PC-3 (cell line): ENCODE data around the gene PIAS2. TPM values are rescaled to one million over a fixed set of nuclear protein-coding genes. Genes with fewer than 3 reads are reported as not detected.

Experiments used
- ATAC-seq: fragments of 200-7000 bp; cut with Tn5 transposase; 2 replicates; pipeline ENCODE4 v1.9.1; 2020; ENCODE audit warnings: mild to moderate bottlenecking, moderate library complexity
- BruUV-seq: library from RNA; stranded (reverse); fragments of 400-500 nt; replicated peaks from 2 replicates; lab custom pipeline; 2021; lab: Mats Ljungman, UMichigan
- CTCF ChIA-PET: fragments of 300-600 bp; sonication (Branson Sonifier 250); formaldehyde crosslinking; loops from one replicate; lab custom pipeline; 2022; ENCODE audit warnings: antibody characterized with exemption; lab: Charles Lee
- POLR2A ChIA-PET: fragments of 300-600 bp; sonication (Branson Sonifier 250); formaldehyde crosslinking; loops from one replicate; lab custom pipeline; 2022; ENCODE audit warnings: antibody characterized with exemption; ENCODE audit not compliant: unreplicated experiment; lab: Charles Lee
- DNase-seq: peaks from one replicate; pipeline ENCODE4 v3.0.0-alpha.2; 2015
- H2AFZ ChIP-seq: fragments of 300-600 bp; sonication (generic); 2 replicates; pipeline ENCODE4 v1.6.0; 2016; ENCODE audit warnings: antibody characterized with exemption, low read length
- H3F3A ChIP-seq: fragments of 300-600 bp; sonication (generic); one replicate; pipeline ENCODE4 v1.6.0; 2017; ENCODE audit warnings: antibody characterized with exemption, low read length, control low read depth, mild to moderate bottlenecking; ENCODE audit not compliant: unreplicated experiment
- H3K27ac ChIP-seq: fragments of 300-600 bp; sonication (generic); 2 replicates; pipeline ENCODE4 v1.5.1; 2016; ENCODE audit warnings: mild to moderate bottlenecking, low read length
- H3K27me3 ChIP-seq: fragments of 300-600 bp; sonication (generic); 2 replicates; pipeline ENCODE4 v1.6.1; 2016; ENCODE audit warnings: low read length, mixed read lengths
- H3K36me3 ChIP-seq: fragments of 300-600 bp; sonication (generic); 2 replicates; pipeline ENCODE4 v1.6.1; 2016; ENCODE audit warnings: low read depth, mixed run types, low read length, mixed read lengths
- H3K4me1 ChIP-seq: fragments of 300-600 bp; sonication (generic); 2 replicates; pipeline ENCODE4 v1.5.1; 2016; ENCODE audit warnings: low read length; ENCODE audit not compliant: insufficient read depth
- H3K4me2 ChIP-seq: fragments of 300-600 bp; sonication (generic); 2 replicates; pipeline ENCODE4 v1.6.0; 2016; ENCODE audit warnings: low read length
- H3K4me3 ChIP-seq: fragments of 300-600 bp; sonication (generic); 2 replicates; pipeline ENCODE4 v1.5.1; 2016; ENCODE audit warnings: mild to moderate bottlenecking, low read length, mixed read lengths
- H3K79me2 ChIP-seq: fragments of 300-600 bp; sonication (generic); 2 replicates; pipeline ENCODE4 v1.6.1; 2017; ENCODE audit warnings: low read length, mixed read lengths
- H3K9ac ChIP-seq: fragments of 300-600 bp; sonication (generic); 2 replicates; pipeline ENCODE4 v1.6.0; 2016; ENCODE audit warnings: mild to moderate bottlenecking, low read length
- H3K9me2 ChIP-seq: fragments of 300-600 bp; sonication (generic); replicated peaks from 2 replicates; pipeline ENCODE4 v1.6.1; 2016; ENCODE audit warnings: mixed run types, low read length, mixed read lengths
- H3K9me3 ChIP-seq: fragments of 300-600 bp; sonication (generic); 2 replicates; pipeline ENCODE4 v1.6.1; 2016; ENCODE audit warnings: low read length, mixed read lengths
- H4K20me1 ChIP-seq: fragments of 300-600 bp; sonication (generic); 2 replicates; pipeline ENCODE4 v1.6.1; 2016; ENCODE audit warnings: low read length, mixed read lengths
- CTCF ChIP-seq: fragments of 300-600 bp; sonication (generic); conservative IDR thresholded peaks from 2 replicates; pipeline ENCODE4 v1.5.1; 2017; ENCODE audit warnings: antibody characterized with exemption, low read depth, mild to moderate bottlenecking, low read length
- EZH2 ChIP-seq: fragments of 300-600 bp; sonication (generic); IDR thresholded peaks from one replicate; pipeline ENCODE4 v1.6.1; 2017; ENCODE audit warnings: antibody characterized with exemption, mild to moderate bottlenecking, low read length; ENCODE audit not compliant: unreplicated experiment
- EZH2phosphoT487 ChIP-seq: fragments of 300-600 bp; sonication (generic); IDR thresholded peaks from 2 replicates; pipeline ENCODE4 v1.6.1; 2018; ENCODE audit warnings: mild to moderate bottlenecking, antibody characterized with exemption, low read length, borderline replicate concordance
- intact Hi-C: fragments of 100-400 bp; cut with micrococcal nuclease; formaldehyde crosslinking; loops from 2 replicates; pipeline ENCODE4 v1.9.0; 2023
- total RNA-seq: library from RNA; depleted of rRNA; stranded (reverse); fragments of >200 nt; gene quantifications from 2 replicates; pipeline ENCODE4 v1.2.3, GENCODE V29; 2014

PIAS2 gene
- total RNA-seq, 1 experiment from 2014 or later, result 13.5 TPM

- ATAC-seq (no peak), DNase-seq (no peak)
- no TSS peak for BruUV-seq
- POLR2A ChIA-PET, result no interaction called here
- no peaks in the 10 kb centered on the region for H4K20me1 ChIP-seq
- H3K79me2 ChIP-seq, result no peaks in the 10 kb centered on the region
- no peak overlapping the region for H2AFZ ChIP-seq
- H3K9ac ChIP-seq, result no peak overlapping the region
- TF ChIP-seq EZH2phosphoT487 (no peak), EZH2 (no peak), CTCF (no peak)
- H3K4me1 ChIP-seq, result no peaks in the 10 kb centered on the region
- H3K27me3 ChIP-seq, result no peaks in the 10 kb centered on the region
- no peaks in the 10 kb centered on the region for H3K9me2 ChIP-seq
- H3K9me3 ChIP-seq, result no peaks in the 10 kb centered on the region
- H3F3A ChIP-seq, result no peaks in the 10 kb centered on the region
- H3K27ac ChIP-seq, result no peak overlapping the region
- no peaks in the 10 kb centered on the region for H3K36me3 ChIP-seq
- intact Hi-C loops, result no loop called here
- H3K4me2 ChIP-seq, result no peak overlapping the region
- no peak overlapping the region for H3K4me3 ChIP-seq
- CTCF ChIA-PET, result no interaction called here
Measured at GRCh38 chr18:46755315-46756024, 161.8 kb downstream of the PIAS2 start.

- no peaks in the 10 kb centered on the region for H3K4me1 ChIP-seq
- no peaks in the 10 kb centered on the region for H3F3A ChIP-seq
- ChIA-PET CTCF (no interaction called here), POLR2A (no interaction called here)
- H3K9me2 ChIP-seq, result no peaks in the 10 kb centered on the region
- no peak overlapping the region for H3K9ac ChIP-seq
- no peaks in the 10 kb centered on the region for H4K20me1 ChIP-seq
- no peak overlapping the region for H3K4me3 ChIP-seq
- no peaks in the 10 kb centered on the region for H3K27me3 ChIP-seq
- H3K36me3 ChIP-seq, result no peaks in the 10 kb centered on the region
- no peak overlapping the region for H3K27ac ChIP-seq
- no peaks in the 10 kb centered on the region for H3K79me2 ChIP-seq
- H2AFZ ChIP-seq, result no peak overlapping the region
- ATAC-seq, result no peak
- no peaks in the 10 kb centered on the region for H3K9me3 ChIP-seq
- no peak for DNase-seq
- no peak for TF ChIP-seq EZH2phosphoT487
- TF ChIP-seq EZH2, result no peak
- TF ChIP-seq CTCF, result no peak
- no peak overlapping the region for H3K4me2 ChIP-seq
- intact Hi-C loops, result no loop called here
- no TSS peak for BruUV-seq
Measured at GRCh38 chr18:46754661-46755292, 162.5 kb downstream of the PIAS2 start.

- Histone ChIP-seq H3K9me2 (no peaks in the 10 kb centered on the region), H3K9ac (no peak overlapping the region), H3K4me3 (no peak overlapping the region), H3F3A (no peaks in the 10 kb centered on the region), H3K4me1 (no peaks in the 10 kb centered on the region), H3K27ac (no peak overlapping the region), H2AFZ (no peak overlapping the region), H4K20me1 (no peaks in the 10 kb centered on the region), H3K9me3 (no peaks in the 10 kb centered on the region), H3K4me2 (no peak overlapping the region), H3K36me3 (no peaks in the 10 kb centered on the region), H3K27me3 (no peaks in the 10 kb centered on the region), H3K79me2 (no peaks in the 10 kb centered on the region)
- TF ChIP-seq CTCF (no peak), EZH2 (no peak), EZH2phosphoT487 (no peak)
- DNase-seq, result no peak
- intact Hi-C loops, result no loop called here
- ChIA-PET CTCF (no interaction called here), POLR2A (no interaction called here)
- no peak for ATAC-seq
- no TSS peak for BruUV-seq
Measured at GRCh38 chr18:46754188-46754587, 163.1 kb downstream of the PIAS2 start.
